Muscle layer of duodenum (tissue), 2 donors: Measurements from ENCODE around the gene CROT.
"Not testable (repeated sequence)": the region's sequence is repeated elsewhere in the genome, so short reads cannot be mapped to it uniquely, and the experiment has no call there.

Experiments used
- H3K27ac ChIP-seq: one replicate; pipeline ENCODE4 v1.7.0; 2013; ENCODE audit warnings: mild to moderate bottlenecking, low read length
- H3K27me3 ChIP-seq: one replicate; pipeline ENCODE4 v1.7.0; 2013; ENCODE audit warnings: low read depth, mild to moderate bottlenecking, control low read depth, low read length
- H3K36me3 ChIP-seq, 2 donors: one replicate each; pipeline ENCODE4 v1.7.0; 2013; ENCODE audit warnings: low read length in 2 of 2, control low read depth in 1 of 2, mild to moderate bottlenecking in 1 of 2; ENCODE audit not compliant: insufficient read depth in 2 of 2, control insufficient read depth in 1 of 2
- H3K4me1 ChIP-seq, 2 donors: one replicate each; pipeline ENCODE4 v1.7.0; 2013; ENCODE audit warnings: low read length in 2 of 2, mild to moderate bottlenecking in 2 of 2, control low read depth in 1 of 2, moderate library complexity in 1 of 2; ENCODE audit not compliant: insufficient read depth in 2 of 2, control insufficient read depth in 1 of 2
- H3K4me3 ChIP-seq, 2 donors: one replicate each; pipeline ENCODE4 v1.7.0; 2013; ENCODE audit warnings: low read length in 2 of 2, low read depth in 1 of 2, mild to moderate bottlenecking in 1 of 2
- H3K9me3 ChIP-seq, 2 donors: one replicate each; pipeline ENCODE4 v1.7.0; 2013; ENCODE audit warnings: low read length in 2 of 2, control low read depth in 1 of 2, mild to moderate bottlenecking in 1 of 2; ENCODE audit not compliant: control insufficient read depth in 1 of 2
- donor health status: healthy.

The CROT gene

GRCh38 chr7:87345166-87345927, at the start of gene CROT:
Gene CROT (plus strand): TSS chr7:87345664. CDS start chr7:87349069, 3,405 bp downstream.
- Histone ChIP-seq H3K36me3 (peaks cover 12 to 26% of the 10 kb centered on the region in 2 donors), H3K27me3 (no peaks in the 10 kb centered on the region), H3K4me1 (peaks cover 8 to 9% of the 10 kb centered on the region in 2 donors), H3K27ac (peak within 1 kb of the TSS; percentile 91), H3K4me3 (peak within 1 kb of the TSS; percentile 71 to 98), H3K9me3 (no peaks in the 10 kb centered on the region)

DNA sequence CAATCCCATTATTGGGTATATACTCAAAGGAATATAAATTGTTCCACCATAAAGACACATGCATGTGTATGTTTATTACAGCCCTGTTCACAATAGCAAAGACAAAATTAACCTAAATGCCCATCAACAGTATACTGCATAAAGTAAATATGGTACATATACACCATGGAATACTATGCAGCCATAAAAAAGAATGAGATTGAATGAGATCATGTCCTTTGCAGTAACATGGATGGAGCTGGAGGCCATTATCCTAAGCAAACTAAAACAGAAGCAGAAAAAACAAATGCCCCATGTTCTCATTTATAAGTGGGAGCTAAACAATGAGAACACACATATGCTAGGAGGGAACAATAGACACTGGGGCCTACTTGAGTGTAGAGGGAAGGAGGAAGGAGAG, 44.7 kb upstream of the CROT start:
- Histone ChIP-seq H3K4me1 (no peaks in the 10 kb centered on the region), H3K4me3 (no peak overlapping the region), H3K36me3 (no peaks in the 10 kb centered on the region), H3K27ac (no peak overlapping the region), H3K9me3 (peaks cover 0 to 3% of the 10 kb centered on the region in 2 donors), H3K27me3 (no peaks in the 10 kb centered on the region)

GRCh38 chr7:87310790-87311419, 34.6 kb upstream of the CROT start:
- Histone ChIP-seq H3K4me1 (no peaks in the 10 kb centered on the region), H3K9me3 (no peaks in the 10 kb centered on the region), H3K27me3 (no peaks in the 10 kb centered on the region), H3K27ac (no peak overlapping the region), H3K36me3 (no peaks in the 10 kb centered on the region), H3K4me3 (no peak overlapping the region)

GRCh38 chr7:87312215-87312865, 33.1 kb upstream of the CROT start:
- Histone ChIP-seq H3K27ac (no peak overlapping the region), H3K4me1 (no peaks in the 10 kb centered on the region), H3K27me3 (no peaks in the 10 kb centered on the region), H3K4me3 (no peak overlapping the region), H3K9me3 (no peaks in the 10 kb centered on the region), H3K36me3 (no peaks in the 10 kb centered on the region)

- Histone ChIP-seq H3K36me3 (no peaks in the 10 kb centered on the region), H3K4me3 (no peak overlapping the region), H3K4me1 (no peaks in the 10 kb centered on the region), H3K9me3 (no peaks in the 10 kb centered on the region), H3K27me3 (no peaks in the 10 kb centered on the region), H3K27ac (no peak overlapping the region)
These were observed 29.3 kb upstream of the CROT start for GRCh38 chr7:87316097-87316700.

- no peaks in the 10 kb centered on the region for H3K27me3 ChIP-seq
- no peaks in the 10 kb centered on the region for H3K9me3 ChIP-seq
- no peak overlapping the region for H3K4me3 ChIP-seq
- no peak overlapping the region for H3K27ac ChIP-seq
- H3K4me1 ChIP-seq: no peaks in the 10 kb centered on the region
- H3K36me3 ChIP-seq: no peaks in the 10 kb centered on the region
These were observed 28.5 kb upstream of the CROT start for GRCh38 chr7:87316846-87317552.

- H3K4me1 ChIP-seq: no peaks in the 10 kb centered on the region
- H3K27ac ChIP-seq: no peak overlapping the region
- peaks cover 0 to 1% of the 10 kb centered on the region in 2 donors for H3K36me3 ChIP-seq
- no peaks in the 10 kb centered on the region for H3K27me3 ChIP-seq
- H3K9me3 ChIP-seq: no peaks in the 10 kb centered on the region
- H3K4me3 ChIP-seq: no peak overlapping the region
These were observed 27.7 kb upstream of the CROT start for GRCh38 chr7:87317691-87318245.

DNA sequence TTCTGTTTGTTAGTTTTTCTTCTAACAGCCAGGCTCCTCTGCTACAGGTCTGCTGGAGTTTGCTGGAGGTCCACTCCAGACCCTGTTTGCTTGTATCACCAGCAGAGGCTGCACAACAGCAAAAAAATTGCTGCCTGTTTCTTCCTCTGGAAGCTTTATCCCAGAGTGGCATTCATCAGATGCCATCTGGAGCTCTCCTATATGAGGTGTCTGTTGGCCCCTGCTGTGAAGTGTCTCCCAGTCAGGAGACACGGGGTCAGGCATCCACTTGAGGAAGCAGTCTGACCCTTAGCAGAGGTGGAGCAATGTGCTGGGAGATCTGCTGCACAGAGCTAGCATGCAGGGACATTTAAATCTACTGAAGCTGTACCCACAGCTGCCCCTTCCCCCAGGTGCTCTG, 26.7 kb upstream of the CROT start:
- Histone ChIP-seq H3K4me1 (no peaks in the 10 kb centered on the region), H3K27me3 (no peaks in the 10 kb centered on the region), H3K27ac (no peak overlapping the region), H3K4me3 (no peak overlapping the region), H3K36me3 (peaks cover 0 to 9% of the 10 kb centered on the region in 2 donors), H3K9me3 (peaks cover 0 to 5% of the 10 kb centered on the region in 2 donors)

GRCh38 chr7:87319154-87319581, 26.3 kb upstream of the CROT start:
- peaks cover 0 to 10% of the 10 kb centered on the region in 2 donors for H3K36me3 ChIP-seq
- H3K27ac ChIP-seq, H3K9me3 ChIP-seq, H3K4me1 ChIP-seq, H3K4me3 ChIP-seq, H3K27me3 ChIP-seq: not testable (repeated sequence)

DNA sequence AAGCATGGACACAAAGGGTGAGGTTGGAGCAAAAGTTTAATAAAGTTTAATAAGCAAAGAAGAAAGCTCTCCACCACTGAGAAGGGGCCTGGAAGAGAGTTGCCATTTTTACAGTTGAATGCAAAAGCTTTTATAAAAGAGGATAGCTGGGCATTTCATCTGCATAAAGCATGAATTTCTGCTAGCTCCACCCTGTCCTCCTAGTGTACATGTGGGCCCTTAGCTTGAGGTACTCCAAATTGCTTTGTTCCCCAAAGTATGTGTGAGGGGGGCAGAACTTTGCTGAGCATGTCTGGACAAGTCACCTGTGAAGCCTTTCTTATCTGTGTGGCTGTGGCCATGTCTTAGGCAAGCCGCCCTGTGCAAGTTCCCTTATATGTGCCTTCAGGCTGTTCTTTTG, 22.6 kb upstream of the CROT start:
- peaks cover 6 to 17% of the 10 kb centered on the region in 2 donors for H3K9me3 ChIP-seq
- no peak overlapping the region for H3K27ac ChIP-seq
- H3K4me1 ChIP-seq: no peaks in the 10 kb centered on the region
- no peak overlapping the region for H3K4me3 ChIP-seq
- H3K27me3 ChIP-seq: no peaks in the 10 kb centered on the region
- H3K36me3 ChIP-seq: peaks cover 7 to 32% of the 10 kb centered on the region in 2 donors
